GM18508 (cell line): Measurements from ENCODE around the gene OR8G5.

Source experiments
- ATAC-seq: cut with Tn5 transposase; IDR thresholded peaks from one replicate; pipeline ENCODE4 v1.9.1; 2021; ENCODE audit warnings: moderate number of reproducible peaks; ENCODE audit not compliant: insufficient read depth, unreplicated experiment

OR8G5 gene

GRCh38 chr11:124278261-124278660 is 22.1 kb downstream of the OR8G5 start:
- no peak for ATAC-seq

GRCh38 chr11:124285610-124286344 is 29.6 kb downstream of the OR8G5 start:
- no peak for ATAC-seq

- no peak for ATAC-seq
These were observed 38.5 kb downstream of the OR8G5 start for GRCh38 chr11:124294687-124295086.

GRCh38 chr11:124296016-124296415 is 39.8 kb downstream of the OR8G5 start:
- no peak for ATAC-seq

GRCh38 chr11:124297921-124298320 is 41.7 kb downstream of the OR8G5 start:
- no peak for ATAC-seq

- ATAC-seq, result no peak
These were observed 45.4 kb downstream of the OR8G5 start for GRCh38 chr11:124301548-124301947.

- no peak for ATAC-seq
These were observed 46.4 kb downstream of the OR8G5 start for GRCh38 chr11:124302347-124303125.

GRCh38 chr11:124307093-124307492 is 50.9 kb downstream of the OR8G5 start:
- no peak for ATAC-seq

GRCh38 chr11:124310721-124311120 is 54.5 kb downstream of the OR8G5 start:
- no peak for ATAC-seq

- ATAC-seq, result no peak
These were observed 55.1 kb downstream of the OR8G5 start for GRCh38 chr11:124311269-124311668.

GRCh38 chr11:124311670-124312069 is 55.5 kb downstream of the OR8G5 start:
- no peak for ATAC-seq

- ATAC-seq, result no peak
These were observed 57.0 kb downstream of the OR8G5 start for GRCh38 chr11:124313131-124313530.

- ATAC-seq, result no peak
These were observed 57.7 kb downstream of the OR8G5 start, which contains the start of gene OR8D1 for GRCh38 chr11:124313849-124314248. Gene OR8D1, minus strand, starts transcription at chr11:124313949. Its CDS starts 3,183 bp downstream, at chr11:124310766.

GRCh38 chr11:124315052-124315451 is 58.9 kb downstream of the OR8G5 start:
- ATAC-seq, result no peak
